ENCODE results near the gene PRRX2.

Gene PRRX2

DNA sequence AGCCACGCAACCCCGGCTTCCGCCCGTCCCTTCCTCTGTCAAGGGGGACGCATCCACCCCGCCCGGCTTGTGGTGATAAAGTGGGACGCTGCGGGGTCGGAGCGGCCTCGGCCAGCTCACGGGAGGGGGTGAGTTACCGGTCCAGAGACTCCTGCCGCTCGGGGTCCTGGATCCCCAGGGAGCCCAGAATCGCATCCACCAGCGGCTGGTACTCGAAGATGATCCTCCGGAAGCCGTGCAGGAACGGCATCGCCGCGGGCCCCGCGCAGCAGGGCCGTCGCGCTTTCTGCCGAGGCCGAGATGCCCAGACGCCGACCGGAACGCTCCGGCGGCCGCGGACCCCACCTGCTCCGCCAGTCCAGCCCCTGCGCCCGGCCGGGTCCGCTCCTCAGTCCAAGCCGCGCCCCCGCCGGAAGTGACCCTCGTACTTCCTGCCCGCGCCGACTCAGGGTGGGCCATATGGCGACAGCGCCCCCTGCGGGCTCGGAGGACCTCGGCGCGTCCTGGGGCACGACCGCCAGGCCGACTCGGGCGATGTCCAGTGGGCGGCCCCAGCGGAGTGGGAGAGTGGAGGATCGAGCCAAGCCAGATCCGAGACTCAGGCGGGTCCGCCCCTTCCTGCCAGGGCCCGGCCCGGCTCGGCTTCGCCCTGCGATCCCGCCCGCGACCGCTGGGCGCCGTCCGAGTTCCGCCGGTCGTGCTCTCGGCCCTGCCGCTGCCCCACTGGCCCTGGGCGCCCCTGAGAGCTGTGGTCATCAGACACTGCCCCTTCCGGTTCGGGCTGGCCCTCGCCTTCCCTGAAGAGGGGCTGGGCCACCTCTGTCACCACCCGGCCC lies 23.5 kb upstream of the PRRX2 start, which contains the start of gene ASB6:
TSS of gene ASB6 (minus strand) at position 402 of the 836 bp plus-strand sequence. CDS start at position 250, 152 bp downstream.
- TF ChIP-seq, protein P1, sequence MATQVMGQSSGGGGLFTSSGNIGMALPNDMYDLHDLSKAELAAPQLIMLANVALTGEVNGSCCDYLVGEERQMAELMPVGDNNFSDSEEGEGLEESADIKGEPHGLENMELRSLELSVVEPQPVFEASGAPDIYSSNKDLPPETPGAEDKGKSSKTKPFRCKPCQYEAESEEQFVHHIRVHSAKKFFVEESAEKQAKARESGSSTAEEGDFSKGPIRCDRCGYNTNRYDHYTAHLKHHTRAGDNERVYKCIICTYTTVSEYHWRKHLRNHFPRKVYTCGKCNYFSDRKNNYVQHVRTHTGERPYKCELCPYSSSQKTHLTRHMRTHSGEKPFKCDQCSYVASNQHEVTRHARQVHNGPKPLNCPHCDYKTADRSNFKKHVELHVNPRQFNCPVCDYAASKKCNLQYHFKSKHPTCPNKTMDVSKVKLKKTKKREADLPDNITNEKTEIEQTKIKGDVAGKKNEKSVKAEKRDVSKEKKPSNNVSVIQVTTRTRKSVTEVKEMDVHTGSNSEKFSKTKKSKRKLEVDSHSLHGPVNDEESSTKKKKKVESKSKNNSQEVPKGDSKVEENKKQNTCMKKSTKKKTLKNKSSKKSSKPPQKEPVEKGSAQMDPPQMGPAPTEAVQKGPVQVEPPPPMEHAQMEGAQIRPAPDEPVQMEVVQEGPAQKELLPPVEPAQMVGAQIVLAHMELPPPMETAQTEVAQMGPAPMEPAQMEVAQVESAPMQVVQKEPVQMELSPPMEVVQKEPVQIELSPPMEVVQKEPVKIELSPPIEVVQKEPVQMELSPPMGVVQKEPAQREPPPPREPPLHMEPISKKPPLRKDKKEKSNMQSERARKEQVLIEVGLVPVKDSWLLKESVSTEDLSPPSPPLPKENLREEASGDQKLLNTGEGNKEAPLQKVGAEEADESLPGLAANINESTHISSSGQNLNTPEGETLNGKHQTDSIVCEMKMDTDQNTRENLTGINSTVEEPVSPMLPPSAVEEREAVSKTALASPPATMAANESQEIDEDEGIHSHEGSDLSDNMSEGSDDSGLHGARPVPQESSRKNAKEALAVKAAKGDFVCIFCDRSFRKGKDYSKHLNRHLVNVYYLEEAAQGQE (IDR thresholded peaks at IDR 0.05; ENCODE audit: insufficient read depth in 1 of 2, low read depth in 2 of 2, low read length in 2 of 2): peak; percentile 26 to 52; a peak in 1 of 4 replicates
- peak; percentile 72 for TF ChIP-seq POLR2AphosphoS5 (IDR thresholded peaks at IDR 0.05; ENCODE audit: low read depth, low read length)
- TF ChIP-seq TAF1 (IDR thresholded peaks at IDR 0.05; ENCODE audit: borderline replicate concordance, insufficient read depth, low read length): 0 out of 2 replicates have a peak, but pooled peaks have one; percentile 61
- peak; percentile 35; the same call in 1 of the 2 replicates for TF ChIP-seq SIN3A (IDR thresholded peaks at IDR 0.05; ENCODE audit: borderline replicate concordance, insufficient read depth, low read length)
- TF ChIP-seq FOXP2 (optimal IDR thresholded peaks at IDR 0.05; ENCODE audit: borderline replicate concordance, extremely low read depth, extremely low read length, insufficient read depth): no peak

DNA sequence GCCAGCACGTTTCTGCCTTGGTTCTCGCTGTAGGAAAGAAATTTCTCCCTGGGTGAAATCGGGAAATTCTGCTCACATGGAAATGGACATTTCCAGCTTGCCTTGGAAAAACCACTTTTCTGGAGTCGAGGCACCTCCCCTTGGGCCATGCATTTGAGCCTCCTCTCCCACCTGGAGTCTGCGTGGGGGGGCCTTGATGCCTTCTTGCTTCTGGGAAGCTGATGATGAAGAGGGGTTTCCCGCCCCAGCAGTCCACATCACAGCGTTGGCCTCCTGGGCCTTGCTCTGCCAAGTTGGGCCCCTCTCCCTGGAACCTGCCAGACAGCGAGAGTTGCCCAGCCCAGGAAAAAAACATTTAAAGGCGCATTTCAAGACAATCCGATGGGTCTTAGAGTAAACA lies 21.7 kb upstream of the PRRX2 start:
- TF ChIP-seq, protein P1 (IDR thresholded peaks at IDR 0.05; ENCODE audit: insufficient read depth in 1 of 2, low read depth in 2 of 2, low read length in 2 of 2): no peak
- no peak for TF ChIP-seq TAF1 (IDR thresholded peaks at IDR 0.05; ENCODE audit: borderline replicate concordance, insufficient read depth, low read length)
- TF ChIP-seq FOXP2 (optimal IDR thresholded peaks at IDR 0.05; ENCODE audit: borderline replicate concordance, extremely low read depth, extremely low read length, insufficient read depth): no peak
- no peak for TF ChIP-seq SIN3A (IDR thresholded peaks at IDR 0.05; ENCODE audit: borderline replicate concordance, insufficient read depth, low read length)
- no peak for TF ChIP-seq POLR2AphosphoS5 (IDR thresholded peaks at IDR 0.05; ENCODE audit: low read depth, low read length)

DNA sequence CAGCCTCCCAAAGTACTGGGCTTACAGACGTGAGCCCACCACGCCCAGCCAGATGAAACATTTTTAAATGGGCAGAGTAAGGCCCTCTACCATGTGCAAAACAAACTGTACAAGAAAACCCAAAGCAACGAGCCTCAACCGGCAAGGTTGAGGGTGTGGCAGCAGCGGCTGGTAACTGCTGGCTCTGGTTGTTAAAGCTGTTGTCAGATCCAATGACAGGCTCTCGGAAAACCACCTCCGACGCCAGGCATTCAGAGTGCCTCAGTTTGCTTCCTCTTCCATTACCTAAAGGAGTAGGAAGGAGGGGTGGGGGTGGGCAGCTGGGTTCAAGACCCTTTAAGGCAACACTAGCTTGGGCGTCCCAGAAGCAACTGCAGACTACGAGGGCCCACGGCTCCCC lies 21.1 kb upstream of the PRRX2 start:
- TF ChIP-seq, protein P1 (IDR thresholded peaks at IDR 0.05; ENCODE audit: insufficient read depth in 1 of 2, low read depth in 2 of 2, low read length in 2 of 2): no peak
- no peak for TF ChIP-seq POLR2AphosphoS5 (IDR thresholded peaks at IDR 0.05; ENCODE audit: low read depth, low read length)
- no peak for TF ChIP-seq SIN3A (IDR thresholded peaks at IDR 0.05; ENCODE audit: borderline replicate concordance, insufficient read depth, low read length)
- TF ChIP-seq TAF1 (IDR thresholded peaks at IDR 0.05; ENCODE audit: borderline replicate concordance, insufficient read depth, low read length): no peak

DNA sequence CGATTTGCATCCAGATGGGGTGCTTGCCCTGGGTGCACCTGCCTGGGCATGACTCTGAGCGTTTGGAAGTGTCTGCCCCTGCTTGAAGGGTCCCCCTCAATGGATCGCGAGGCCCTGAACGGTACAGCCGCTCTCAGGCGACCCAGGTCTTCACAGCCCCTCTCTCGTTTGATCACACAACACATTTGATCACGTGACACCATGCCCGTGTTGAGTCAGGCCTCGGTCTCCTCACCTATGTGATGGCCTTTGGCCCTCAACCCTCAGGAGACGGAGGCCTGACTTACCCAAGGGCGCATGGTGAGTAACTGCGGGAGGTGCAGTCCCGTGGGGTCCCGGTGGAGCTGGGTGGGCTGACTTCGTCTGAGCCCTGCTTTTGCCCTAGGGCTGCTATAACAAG lies 20.5 kb upstream of the PRRX2 start:
- TF ChIP-seq FOXP2 (optimal IDR thresholded peaks at IDR 0.05; ENCODE audit: borderline replicate concordance, extremely low read depth, extremely low read length, insufficient read depth) (no peak), TAF1 (IDR thresholded peaks at IDR 0.05; ENCODE audit: borderline replicate concordance, insufficient read depth, low read length) (no peak), SIN3A (IDR thresholded peaks at IDR 0.05; ENCODE audit: borderline replicate concordance, insufficient read depth, low read length) (no peak), POLR2AphosphoS5 (IDR thresholded peaks at IDR 0.05; ENCODE audit: low read depth, low read length) (no peak)
- TF ChIP-seq, protein P1 (IDR thresholded peaks at IDR 0.05; ENCODE audit: insufficient read depth in 1 of 2, low read depth in 2 of 2, low read length in 2 of 2): no peak

All from PFSK-1 (cell line).